ENCODE data around the gene MRPS6.

The MRPS6 gene

DNA sequence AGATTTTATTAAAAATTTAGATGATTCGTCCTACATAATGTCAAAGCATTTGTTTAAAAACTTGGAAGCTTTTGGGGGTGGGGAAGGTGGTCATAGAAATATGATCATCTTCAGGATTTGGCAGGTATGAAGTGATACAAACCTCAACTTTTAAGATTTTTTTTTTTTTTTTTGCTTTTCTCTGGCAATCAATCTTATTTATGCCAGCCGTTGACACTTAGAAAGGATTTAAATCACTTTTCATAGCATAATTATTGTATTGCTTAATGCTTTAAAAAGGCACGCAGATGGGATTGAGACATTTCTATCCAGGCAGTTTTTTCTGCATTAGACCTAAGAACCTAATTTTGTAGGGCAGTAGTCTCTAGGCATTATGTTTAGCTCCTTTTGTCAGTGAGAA is 19.7 kb downstream of the MRPS6 start:
- peaks cover 96% of the 10 kb centered on the region for H3K79me2 ChIP-seq (ENCODE audit: control insufficient read depth, low read length)
- no peaks in the 10 kb centered on the region for H3K9me2 ChIP-seq (replicated peaks; ENCODE audit: control insufficient read depth, low read length)
- peaks cover 60% of the 10 kb centered on the region for H3K36me3 ChIP-seq (ENCODE audit: control insufficient read depth, low read length)
- H3K4me2 ChIP-seq (ENCODE audit: low read length) = no peak overlapping the region
- H3K9me3 ChIP-seq (ENCODE audit: control insufficient read depth, insufficient read depth, low read length) = no peaks in the 10 kb centered on the region
- H3K4me1 ChIP-seq (ENCODE audit: control insufficient read depth, low read length) = peaks cover 21% of the 10 kb centered on the region
- 0 out of 2 replicates have a peak, but pooled peaks cover 8% of the 10 kb centered on the region for H4K20me1 ChIP-seq (ENCODE audit: control insufficient read depth, insufficient read depth, low read depth, low read length)
- TF ChIP-seq CTCF (IDR thresholded peaks at IDR 0.05; ENCODE audit: low read depth, low read length, poor library complexity, severe bottlenecking) = no peak
- no peak for TF ChIP-seq EZH2phosphoT487 (IDR thresholded peaks at IDR 0.05; ENCODE audit: borderline replicate concordance, low read length)
- no peak overlapping the region for H3K4me3 ChIP-seq (ENCODE audit: low read length)
- no peak overlapping the region for H3K27ac ChIP-seq (ENCODE audit: low read depth, low read length)
- H3F3A ChIP-seq (ENCODE audit: control insufficient read depth, insufficient read depth) = no peaks in the 10 kb centered on the region
- no peaks in the 10 kb centered on the region for H3K27me3 ChIP-seq (ENCODE audit: control insufficient read depth, low read length)

- TF ChIP-seq CTCF (IDR thresholded peaks at IDR 0.05; ENCODE audit: low read depth, low read length, poor library complexity, severe bottlenecking) (no peak), EZH2phosphoT487 (IDR thresholded peaks at IDR 0.05; ENCODE audit: borderline replicate concordance, low read length) (no peak)
- peaks cover 70% of the 10 kb centered on the region for H3K36me3 ChIP-seq (ENCODE audit: control insufficient read depth, low read length)
- 0 out of 2 replicates have a peak, but pooled peaks cover 8% of the 10 kb centered on the region for H4K20me1 ChIP-seq (ENCODE audit: control insufficient read depth, insufficient read depth, low read depth, low read length)
- no peaks in the 10 kb centered on the region for H3F3A ChIP-seq (ENCODE audit: control insufficient read depth, insufficient read depth)
- H3K4me3 ChIP-seq (ENCODE audit: low read length) = no peak overlapping the region
- peaks cover 21% of the 10 kb centered on the region for H3K4me1 ChIP-seq (ENCODE audit: control insufficient read depth, low read length)
- H3K79me2 ChIP-seq (ENCODE audit: control insufficient read depth, low read length) = peaks cover 96% of the 10 kb centered on the region
- no peak overlapping the region for H3K27ac ChIP-seq (ENCODE audit: low read depth, low read length)
- no peaks in the 10 kb centered on the region for H3K27me3 ChIP-seq (ENCODE audit: control insufficient read depth, low read length)
- H3K4me2 ChIP-seq (ENCODE audit: low read length) = no peak overlapping the region
- H3K9me3 ChIP-seq (ENCODE audit: control insufficient read depth, insufficient read depth, low read length) = no peaks in the 10 kb centered on the region
- H3K9me2 ChIP-seq (replicated peaks; ENCODE audit: control insufficient read depth, low read length) = no peaks in the 10 kb centered on the region
Observed at GRCh38 chr21:34094949-34095348, 21.6 kb downstream of the MRPS6 start.

DNA sequence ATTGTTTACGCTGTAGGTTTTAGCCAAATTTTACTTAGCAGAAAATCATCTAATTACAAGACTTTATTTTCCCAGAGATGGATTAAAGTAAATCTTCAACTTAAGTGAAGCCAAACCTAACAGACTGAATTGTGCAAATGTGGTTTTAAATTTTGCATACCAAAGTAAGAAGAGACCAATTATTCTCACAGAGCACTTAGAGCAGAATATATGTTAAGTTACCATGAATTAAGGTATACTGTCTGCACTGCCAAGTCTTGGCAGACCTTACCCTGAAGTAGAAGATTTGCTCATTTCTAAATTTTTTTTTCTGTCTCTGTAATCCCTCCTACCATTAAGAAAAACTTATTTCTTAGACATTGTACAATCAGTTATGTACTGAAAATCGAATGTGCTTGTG is 24.1 kb downstream of the MRPS6 start:
- Histone ChIP-seq H3K9me3 (ENCODE audit: control insufficient read depth, insufficient read depth, low read length) (no peaks in the 10 kb centered on the region), H3K27ac (ENCODE audit: low read depth, low read length) (no peak overlapping the region), H3K27me3 (ENCODE audit: control insufficient read depth, low read length) (no peaks in the 10 kb centered on the region), H3K9me2 (replicated peaks; ENCODE audit: control insufficient read depth, low read length) (no peaks in the 10 kb centered on the region), H3K4me1 (ENCODE audit: control insufficient read depth, low read length) (peaks cover 14% of the 10 kb centered on the region), H3K36me3 (ENCODE audit: control insufficient read depth, low read length) (peaks cover 72% of the 10 kb centered on the region), H3K4me2 (ENCODE audit: low read length) (no peak overlapping the region), H3K79me2 (ENCODE audit: control insufficient read depth, low read length) (peaks cover 98% of the 10 kb centered on the region), H3F3A (ENCODE audit: control insufficient read depth, insufficient read depth) (no peaks in the 10 kb centered on the region), H3K4me3 (ENCODE audit: low read length) (no peak overlapping the region), H4K20me1 (ENCODE audit: control insufficient read depth, insufficient read depth, low read depth, low read length) (0 out of 2 replicates have a peak, but pooled peaks cover 3% of the 10 kb centered on the region)
- TF ChIP-seq EZH2phosphoT487 (IDR thresholded peaks at IDR 0.05; ENCODE audit: borderline replicate concordance, low read length) (no peak), CTCF (IDR thresholded peaks at IDR 0.05; ENCODE audit: low read depth, low read length, poor library complexity, severe bottlenecking) (no peak)
